ENCODE data around the gene KIRREL1.

DNA sequence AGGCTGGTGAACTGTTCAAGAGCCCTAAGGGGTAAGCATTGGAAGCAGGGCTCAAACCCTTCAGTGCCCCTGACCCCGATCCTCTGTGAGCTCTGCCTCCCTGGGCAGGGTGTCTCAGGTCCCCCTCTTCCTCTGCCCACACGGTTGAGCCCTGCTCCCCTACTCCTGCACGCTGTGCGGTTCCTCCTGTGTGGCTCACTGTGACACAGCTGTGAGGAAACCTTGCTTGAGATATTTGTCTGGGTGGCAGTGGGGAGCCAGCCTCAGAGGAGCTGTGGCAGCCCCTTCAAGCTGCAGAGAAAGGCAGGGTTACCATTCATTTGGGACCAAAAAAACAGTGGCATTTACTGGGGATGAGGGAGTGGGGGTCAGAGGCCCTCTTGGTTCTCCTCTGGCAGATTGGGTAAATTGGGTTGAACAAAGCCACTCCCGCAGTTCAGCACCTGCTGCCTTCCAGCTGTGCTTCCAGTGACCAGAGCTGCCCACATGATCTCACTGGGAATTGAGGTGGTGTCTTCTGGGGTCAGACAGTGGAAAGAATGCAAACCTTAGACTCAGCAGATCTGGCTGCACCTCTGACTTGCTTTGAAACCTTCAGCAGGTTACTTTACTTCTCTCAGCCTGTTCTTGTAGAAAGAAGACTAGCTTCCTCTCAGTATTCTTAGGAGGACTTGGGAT lies 126.7 kb downstream of the KIRREL1 start:
- no peak for TF ChIP-seq EP300 (IDR thresholded peaks at IDR 0.05; ENCODE audit: borderline replicate concordance)
- TF ChIP-seq YY1 (IDR thresholded peaks at IDR 0.05; ENCODE audit: low read depth) = no peak
- TF ChIP-seq FOXM1 (IDR thresholded peaks at IDR 0.05; ENCODE audit: borderline replicate concordance, low read depth) = no peak
- TF ChIP-seq CEBPB (IDR thresholded peaks at IDR 0.05) = no peak
- no peak for TF ChIP-seq RAD21 (IDR thresholded peaks at IDR 0.05; ENCODE audit: low read depth)
